HEK293 (cell line): Measurements from ENCODE around the gene UTS2.

Experiments used
- CTCF ChIP-seq: fragments of 450-650 bp; formaldehyde crosslinking; IDR thresholded peaks from 2 replicates; pipeline ENCODE4 v1.5.1; 2016; ENCODE audit warnings: missing biosample characterization, missing genetic modification characterization
- YY1 ChIP-seq: fragments of 450-650 bp; formaldehyde crosslinking; IDR thresholded peaks from 2 replicates; pipeline ENCODE4 v1.5.1; 2018; ENCODE audit warnings: missing biosample characterization, missing genetic modification characterization
- YY2 ChIP-seq: fragments of 450-650 bp; formaldehyde crosslinking; IDR thresholded peaks from 2 replicates; pipeline ENCODE4 v1.5.1; 2016; ENCODE audit warnings: missing biosample characterization, missing genetic modification characterization
- ZNF626 ChIP-seq: fragments of 450-650 bp; sonication (Bioruptor Pico); formaldehyde crosslinking; IDR thresholded peaks from 2 replicates; pipeline ENCODE4 v1.5.1; 2018; ENCODE audit warnings: missing biosample characterization, missing genetic modification characterization, inconsistent platforms
- ZNF639 ChIP-seq: fragments of 450-650 bp; formaldehyde crosslinking; IDR thresholded peaks from 2 replicates; pipeline ENCODE4 v1.5.1; 2016; ENCODE audit warnings: missing biosample characterization, missing genetic modification characterization

GRCh38 chr1:7853684-7854026 lies 790 bp upstream of the UTS2 start:
- TF ChIP-seq CTCF (tag by site-specific recombination) = no peak
- no peak for TF ChIP-seq ZNF639 (tag by site-specific recombination)
- no peak for TF ChIP-seq ZNF626
- TF ChIP-seq YY1 (tag by site-specific recombination) = no peak
- no peak for TF ChIP-seq YY2 (tag by site-specific recombination)
